ENCODE data around the gene TRIM22. TPM values are rescaled to one million over a fixed set of nuclear protein-coding genes. Genes with fewer than 3 reads are reported as not detected.

TRIM22 gene
- total RNA-seq, 1 experiment from 2014 or later = not detected

- no peak for DNase-seq (ENCODE audit: low spot score)
- ChIA-PET POLR2A (ENCODE audit: low non-redundant PET) (no interaction called here), CTCF (no interaction called here)
- Histone ChIP-seq H3K9me3 (ENCODE audit: low read depth, low read length, poor library complexity, severe bottlenecking) (no peaks in the 10 kb centered on the region), H3K27ac (ENCODE audit: low read depth, low read length, poor library complexity, severe bottlenecking) (no peak overlapping the region), H3K4me3 (ENCODE audit: low read depth, low read length, poor library complexity, severe bottlenecking) (no peak overlapping the region), H3K36me3 (ENCODE audit: insufficient read depth, low read length, poor library complexity, severe bottlenecking) (peaks cover 7% of the 10 kb centered on the region), H3K27me3 (replicated peaks; ENCODE audit: insufficient read depth, low read depth, low read length, poor library complexity) (no peaks in the 10 kb centered on the region), H3K4me1 (ENCODE audit: insufficient read depth, low read length, poor library complexity, severe bottlenecking) (no peaks in the 10 kb centered on the region)
- no peak for TF ChIP-seq CTCF (conservative IDR thresholded peaks at IDR 0.05; ENCODE audit: low read depth, low read length)
- TF ChIP-seq EZH2 (IDR thresholded peaks at IDR 0.05; ENCODE audit: borderline replicate concordance, low read depth, low read length, poor library complexity, severe bottlenecking) = no peak
- no TSS peak for BruUV-seq (replicated peaks)
- intact Hi-C loops (cut with micrococcal nuclease; ENCODE audit: unreplicated experiment) = no loop called here
Measured at GRCh38 chr11:5666402-5666793, 23.2 kb upstream of the TRIM22 start.

- H3K36me3 ChIP-seq (ENCODE audit: insufficient read depth, low read length, poor library complexity, severe bottlenecking) = no peaks in the 10 kb centered on the region
- no TSS peak for BruUV-seq (replicated peaks)
- POLR2A ChIA-PET (ENCODE audit: low non-redundant PET) = no interaction called here
- CTCF ChIA-PET = no interaction called here
- no peak overlapping the region for H3K4me3 ChIP-seq (ENCODE audit: low read depth, low read length, poor library complexity, severe bottlenecking)
- no peaks in the 10 kb centered on the region for H3K9me3 ChIP-seq (ENCODE audit: low read depth, low read length, poor library complexity, severe bottlenecking)
- no peaks in the 10 kb centered on the region for H3K4me1 ChIP-seq (ENCODE audit: insufficient read depth, low read length, poor library complexity, severe bottlenecking)
- H3K27ac ChIP-seq (ENCODE audit: low read depth, low read length, poor library complexity, severe bottlenecking) = no peak overlapping the region
- H3K27me3 ChIP-seq (replicated peaks; ENCODE audit: insufficient read depth, low read depth, low read length, poor library complexity) = no peaks in the 10 kb centered on the region
- no peak for TF ChIP-seq EZH2 (IDR thresholded peaks at IDR 0.05; ENCODE audit: borderline replicate concordance, low read depth, low read length, poor library complexity, severe bottlenecking)
- no peak for TF ChIP-seq CTCF (conservative IDR thresholded peaks at IDR 0.05; ENCODE audit: low read depth, low read length)
- DNase-seq (ENCODE audit: low spot score) = no peak
- intact Hi-C loops (cut with micrococcal nuclease; ENCODE audit: unreplicated experiment) = no loop called here
Measured at GRCh38 chr11:5671831-5672230, 17.8 kb upstream of the TRIM22 start.

GRCh38 chr11:5674391-5674790 is 15.2 kb upstream of the TRIM22 start:
- no TSS peak for BruUV-seq (replicated peaks)
- intact Hi-C loops (cut with micrococcal nuclease; ENCODE audit: unreplicated experiment) = no loop called here
- no peaks in the 10 kb centered on the region for H3K9me3 ChIP-seq (ENCODE audit: low read depth, low read length, poor library complexity, severe bottlenecking)
- H3K36me3 ChIP-seq (ENCODE audit: insufficient read depth, low read length, poor library complexity, severe bottlenecking) = peaks cover 8% of the 10 kb centered on the region
- H3K27ac ChIP-seq (ENCODE audit: low read depth, low read length, poor library complexity, severe bottlenecking) = no peak overlapping the region
- H3K4me3 ChIP-seq (ENCODE audit: low read depth, low read length, poor library complexity, severe bottlenecking) = no peak overlapping the region
- no peak for DNase-seq (ENCODE audit: low spot score)
- no peaks in the 10 kb centered on the region for H3K4me1 ChIP-seq (ENCODE audit: insufficient read depth, low read length, poor library complexity, severe bottlenecking)
- no peaks in the 10 kb centered on the region for H3K27me3 ChIP-seq (replicated peaks; ENCODE audit: insufficient read depth, low read depth, low read length, poor library complexity)
- TF ChIP-seq CTCF (conservative IDR thresholded peaks at IDR 0.05; ENCODE audit: low read depth, low read length) = no peak
- no peak for TF ChIP-seq EZH2 (IDR thresholded peaks at IDR 0.05; ENCODE audit: borderline replicate concordance, low read depth, low read length, poor library complexity, severe bottlenecking)
- POLR2A ChIA-PET (ENCODE audit: low non-redundant PET) = no interaction called here
- CTCF ChIA-PET = no interaction called here

Measured in A673 (cell line).